Amygdala (tissue), 56 donors: Measurements from ENCODE around the gene C2orf68.
A peak's percentile ranks its signal among the peaks of the same experiment; 100 is the strongest.
"Not testable (repeated sequence)": the region's sequence is repeated elsewhere in the genome, so short reads cannot be mapped to it uniquely, and the experiment has no call there.

Source experiments
- DNase-seq, 56 donors: peaks; one replicate each; lab custom pipeline; 2025; lab: John Stamatoyannopoulos, UW

Gene C2orf68

GRCh38 chr2:85584857-85585780 is 26.7 kb downstream of the C2orf68 start:
- no peak for DNase-seq

- DNase-seq, result peak in 1 of 56 donors; percentile 27
Observed at GRCh38 chr2:85584354-85584856, 27.5 kb downstream of the C2orf68 start, which contains the start of gene VAMP5. Gene VAMP5, plus strand, starts transcription at chr2:85584431. Its CDS starts 60 bp downstream, at chr2:85584491.

GRCh38 chr2:85583667-85584353 is 28.1 kb downstream of the C2orf68 start:
- DNase-seq, result no peak

GRCh38 chr2:85582492-85582891 is 29.4 kb downstream of the C2orf68 start:
- DNase-seq, result peak in 6 of 56 donors; percentile 19 to 27 (median 26)

GRCh38 chr2:85580206-85580605 is 31.7 kb downstream of the C2orf68 start:
- no peak for DNase-seq

GRCh38 chr2:85579266-85579935 is 32.5 kb downstream of the C2orf68 start:
- peak in 1 of 56 donors; percentile 20 for DNase-seq

GRCh38 chr2:85578243-85579180 is 33.4 kb downstream of the C2orf68 start:
- DNase-seq, result peak in 5 of 56 donors; percentile 9 to 25 (median 18)

GRCh38 chr2:85577386-85578242 is 34.3 kb downstream of the C2orf68 start, which contains the start of gene VAMP8:
Gene VAMP8, plus strand, starts transcription at chr2:85577586. Its CDS starts 61 bp downstream, at chr2:85577647.
- no peak for DNase-seq

GRCh38 chr2:85577063-85577385 is 34.8 kb downstream of the C2orf68 start:
- no peak for DNase-seq

- DNase-seq, result no peak
Observed at GRCh38 chr2:85575739-85576138, 36.1 kb downstream of the C2orf68 start.

GRCh38 chr2:85566265-85566664 is 45.6 kb downstream of the C2orf68 start:
- no peak for DNase-seq

GRCh38 chr2:85564144-85564563 is 47.7 kb downstream of the C2orf68 start:
- no peak for DNase-seq

- DNase-seq, result peak; percentile 51 to 94 (median 88)
Observed at GRCh38 chr2:85561280-85562212, 50.3 kb downstream of the C2orf68 start, which contains the start of gene GGCX. Gene GGCX, minus strand, starts transcription at chr2:85561493. Its CDS starts 65 bp downstream, at chr2:85561428.

- no peak for DNase-seq
Observed at GRCh38 chr2:85560812-85561279, 51.0 kb downstream of the C2orf68 start.

- DNase-seq, result not testable (repeated sequence)
Observed at GRCh38 chr2:85560403-85560726, 51.5 kb downstream of the C2orf68 start.

GRCh38 chr2:85558160-85558559 is 53.7 kb downstream of the C2orf68 start:
- DNase-seq, result no peak

GRCh38 chr2:85557130-85557529 is 54.7 kb downstream of the C2orf68 start:
- no peak for DNase-seq
